ENCODE results near the gene CAMK1G.

- TF ChIP-seq POLR2AphosphoS5 (IDR thresholded peaks at IDR 0.05; ENCODE audit: low read depth, low read length) (no peak), TAF1 (IDR thresholded peaks at IDR 0.05; ENCODE audit: borderline replicate concordance, low read depth, low read length) (no peak)
Observed at GRCh38 chr1:209546390-209547085, 37.0 kb upstream of the CAMK1G start.
